Measurements from ENCODE around the gene MACROD2.

Gene MACROD2

GRCh38 chr20:14553774-14554534 is 558.6 kb downstream of the MACROD2 start:
- no peak for DNase-seq

GRCh38 chr20:14555676-14556075 is 560.4 kb downstream of the MACROD2 start:
- DNase-seq, result no peak

DNA sequence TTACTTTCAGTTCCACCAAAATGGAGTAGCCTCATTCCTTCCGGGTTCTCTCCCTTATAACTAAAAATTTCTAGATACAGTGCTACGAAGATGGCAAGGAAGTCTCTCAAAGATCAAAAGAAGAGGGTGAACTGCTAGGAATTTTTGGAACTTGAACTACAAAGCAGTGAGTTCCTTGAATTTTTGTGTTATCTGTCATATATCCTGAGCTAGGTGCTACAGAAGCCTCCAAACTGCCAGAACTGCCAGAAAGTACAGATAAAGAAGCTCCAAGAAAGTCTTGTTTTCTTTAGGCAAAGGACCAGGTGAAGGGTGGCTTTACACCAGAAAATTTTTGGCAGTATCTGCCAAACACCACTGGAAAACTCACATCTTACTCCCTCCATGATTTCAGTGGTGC is 560.9 kb downstream of the MACROD2 start:
- no peak for DNase-seq

GRCh38 chr20:14559612-14560011 is 564.3 kb downstream of the MACROD2 start:
- no peak for DNase-seq

GRCh38 chr20:14561741-14562221 is 566.5 kb downstream of the MACROD2 start:
- no peak for DNase-seq

DNA sequence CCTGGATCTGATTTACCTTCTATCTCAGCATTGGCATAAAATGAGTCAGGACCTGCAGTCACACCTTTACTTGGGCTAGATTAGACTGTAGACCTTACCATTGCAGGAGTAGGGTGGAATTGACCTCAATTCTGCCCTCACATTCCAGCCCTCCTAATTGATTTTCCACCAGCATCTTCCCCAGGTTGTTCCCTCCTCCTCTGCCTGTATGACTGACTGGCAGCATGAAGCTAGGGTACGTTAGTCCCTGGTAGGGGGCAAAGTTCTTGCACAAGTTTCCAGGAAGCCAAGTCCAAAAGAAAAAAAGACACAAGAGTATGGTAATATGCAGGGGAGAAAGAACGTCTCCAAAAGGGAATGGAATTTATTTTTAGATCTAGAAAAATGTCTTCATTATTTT is 567.7 kb downstream of the MACROD2 start:
- no peak for DNase-seq

DNA sequence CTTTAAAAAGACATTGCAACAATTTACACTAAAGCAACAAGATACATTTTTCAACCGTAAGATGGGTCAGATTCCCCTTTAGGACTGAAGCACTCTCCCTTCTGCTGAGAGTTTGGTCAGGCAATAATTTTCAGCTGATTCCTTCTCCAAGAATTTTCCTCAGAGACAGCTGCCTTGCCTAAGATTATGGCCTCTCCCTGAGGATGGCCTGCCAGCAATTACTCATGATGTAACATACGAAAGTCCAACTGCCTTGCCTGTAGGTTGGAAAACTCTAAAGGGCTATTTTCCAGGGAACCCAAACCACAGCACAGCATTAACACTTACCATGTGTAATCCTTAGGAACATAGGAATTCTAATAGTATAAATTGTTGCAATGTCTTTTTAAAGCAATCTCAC is 571.2 kb downstream of the MACROD2 start:
- DNase-seq, result no peak

DNA sequence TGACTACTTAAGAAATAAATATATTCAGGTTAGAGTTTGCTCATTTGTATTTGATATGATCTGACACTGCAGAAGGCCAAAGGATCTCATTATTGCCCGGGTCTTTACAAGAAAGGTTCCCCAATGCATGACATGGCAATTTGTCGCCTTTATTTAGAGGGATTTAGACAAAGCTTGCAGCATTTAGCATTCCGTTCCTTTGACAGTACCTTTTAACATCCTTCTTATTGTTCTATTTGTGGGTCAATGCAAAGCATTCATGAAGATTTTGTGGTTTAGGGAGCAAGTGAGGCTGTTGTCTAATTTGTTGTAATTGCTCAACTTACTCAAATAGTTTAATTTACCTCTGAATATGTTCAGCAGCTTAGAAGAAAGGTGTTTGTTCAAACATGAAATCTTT is 572.9 kb downstream of the MACROD2 start:
- DNase-seq, result no peak

DNA sequence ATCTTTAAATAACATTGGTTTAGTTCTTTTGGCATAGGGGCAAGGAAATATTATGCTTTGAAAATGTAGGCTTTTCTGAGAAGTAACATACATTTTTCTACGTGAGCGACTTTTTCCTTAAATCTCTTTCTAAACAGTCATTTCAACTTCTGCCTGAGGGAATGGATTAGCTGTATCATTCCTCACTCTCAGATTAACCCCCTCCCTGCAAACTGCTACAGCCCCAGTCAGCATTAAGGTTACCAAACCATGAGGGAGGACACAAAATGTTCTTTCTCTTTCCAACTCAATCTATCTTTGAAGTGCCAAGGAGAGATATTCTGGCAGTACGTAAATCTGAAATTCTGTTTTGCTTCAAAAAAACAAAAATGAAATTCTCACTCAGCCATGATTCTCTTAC is 573.4 kb downstream of the MACROD2 start:
- DNase-seq, result no peak

GRCh38 chr20:14569641-14570040 is 574.3 kb downstream of the MACROD2 start:
- DNase-seq, result no peak

DNA sequence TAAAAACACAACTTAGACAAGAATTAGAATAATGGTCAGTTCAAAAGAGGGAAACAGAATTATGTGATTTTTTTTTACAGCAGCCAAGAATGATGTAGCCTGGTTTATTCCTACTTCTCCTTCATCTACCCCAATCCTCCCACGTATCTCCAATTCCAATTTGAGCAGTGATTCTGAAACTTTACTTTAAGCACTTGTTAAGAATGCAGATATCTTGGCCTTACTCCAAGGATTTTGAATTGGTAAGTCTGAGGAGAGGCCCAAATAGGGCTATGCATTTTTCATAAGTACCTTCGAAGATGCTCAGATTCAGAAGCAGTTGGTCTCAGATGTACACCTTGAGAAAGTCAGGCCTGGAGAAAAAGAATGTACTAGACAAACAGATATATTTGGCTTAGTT is 575.5 kb downstream of the MACROD2 start:
- DNase-seq, result no peak

DNA sequence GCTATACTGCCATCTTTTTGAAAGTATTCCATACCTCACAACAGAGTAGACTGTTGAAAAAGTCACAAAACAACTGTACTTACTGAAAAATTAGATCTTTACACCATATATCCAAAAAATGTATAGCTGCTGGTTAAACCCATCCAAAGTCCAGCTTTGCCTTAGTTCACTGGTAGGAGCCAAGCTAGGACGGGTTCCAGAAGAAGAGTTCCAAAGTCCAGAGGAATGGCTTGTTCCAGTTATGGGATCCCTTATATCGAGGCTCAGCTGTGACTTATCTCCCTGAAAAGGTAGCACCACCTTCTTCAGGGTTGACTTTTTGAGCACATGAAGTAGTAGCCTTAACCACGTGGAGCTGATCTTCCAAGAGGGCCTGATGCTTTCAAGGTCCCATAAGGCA is 578.4 kb downstream of the MACROD2 start:
- no peak for DNase-seq

GRCh38 chr20:14576196-14576877 is 581.0 kb downstream of the MACROD2 start:
- DNase-seq, result no peak

DNA sequence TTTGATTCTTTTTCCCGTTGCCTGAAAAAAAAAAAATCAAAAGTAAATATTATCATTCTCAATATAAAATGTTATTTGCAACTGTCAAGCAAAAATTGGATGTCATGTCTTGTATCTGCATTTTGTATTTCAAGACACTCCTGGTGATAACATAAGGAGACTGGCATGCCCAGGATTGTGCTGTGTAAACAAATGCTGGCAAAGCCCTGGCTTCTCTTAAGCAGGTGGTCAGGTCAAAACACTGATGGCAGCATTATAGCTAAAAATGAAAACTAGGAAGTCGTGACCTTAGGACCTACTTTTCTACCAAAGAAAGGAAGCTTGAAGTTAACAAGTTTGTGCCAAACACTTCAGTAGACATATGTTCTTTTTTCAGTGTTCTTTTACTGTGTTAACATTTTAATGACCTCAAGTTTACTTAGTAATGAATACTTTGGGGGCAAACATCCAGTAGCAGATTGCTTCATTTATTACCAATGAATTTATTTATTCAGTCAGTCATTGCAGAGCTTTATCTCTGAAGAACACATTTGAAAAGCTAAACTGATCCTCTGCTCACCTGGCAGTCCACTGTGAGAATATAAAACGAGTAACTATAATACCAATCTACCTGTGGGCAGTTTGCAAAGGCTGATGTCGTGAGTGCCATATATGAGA is 585.2 kb downstream of the MACROD2 start:
- DNase-seq, result no peak

DNA sequence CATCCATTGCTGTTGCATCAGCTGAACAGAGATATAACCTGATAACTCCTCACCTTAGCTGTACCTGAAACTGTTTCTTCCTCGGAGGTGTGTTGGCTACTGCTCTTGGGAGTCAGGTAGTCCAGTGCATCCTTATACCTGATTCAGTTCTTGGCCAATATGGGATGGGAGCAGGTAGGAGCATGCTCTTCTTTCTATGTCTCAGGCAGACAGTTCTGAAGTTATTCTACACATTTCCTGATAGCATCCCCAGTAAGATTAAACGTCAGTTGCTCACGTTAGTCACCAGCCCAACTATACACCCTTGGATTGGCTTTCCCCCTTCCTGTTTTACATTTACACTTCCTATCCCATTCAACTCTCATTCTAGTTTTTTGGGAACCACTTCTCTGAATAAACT is 586.4 kb downstream of the MACROD2 start:
- no peak for DNase-seq

GRCh38 chr20:14582855-14583254 is 587.5 kb downstream of the MACROD2 start:
- no peak for DNase-seq

- DNase-seq, result no peak
These were observed 588.1 kb downstream of the MACROD2 start for GRCh38 chr20:14583413-14583812.

DNA sequence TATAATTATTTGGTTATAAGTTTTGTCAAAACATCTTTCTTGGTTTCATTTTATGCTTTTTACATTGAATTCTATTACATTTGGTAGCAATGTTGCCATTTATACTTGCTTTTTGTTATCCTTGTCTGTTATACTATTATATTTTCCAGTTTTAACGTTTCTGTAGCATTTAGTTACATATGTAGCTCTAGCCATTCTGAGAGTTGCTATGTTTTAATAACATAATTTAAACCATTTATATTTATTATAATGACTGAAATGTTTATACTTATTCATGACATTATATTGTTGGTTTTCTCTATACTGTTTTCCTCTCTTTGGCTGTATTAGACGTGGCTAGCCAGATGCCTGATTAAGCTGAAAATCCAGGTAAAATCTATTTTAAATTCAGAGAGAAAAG is 594.1 kb downstream of the MACROD2 start:
- no peak for DNase-seq

GRCh38 chr20:14595051-14595450 is 599.7 kb downstream of the MACROD2 start:
- no peak for DNase-seq

DNA sequence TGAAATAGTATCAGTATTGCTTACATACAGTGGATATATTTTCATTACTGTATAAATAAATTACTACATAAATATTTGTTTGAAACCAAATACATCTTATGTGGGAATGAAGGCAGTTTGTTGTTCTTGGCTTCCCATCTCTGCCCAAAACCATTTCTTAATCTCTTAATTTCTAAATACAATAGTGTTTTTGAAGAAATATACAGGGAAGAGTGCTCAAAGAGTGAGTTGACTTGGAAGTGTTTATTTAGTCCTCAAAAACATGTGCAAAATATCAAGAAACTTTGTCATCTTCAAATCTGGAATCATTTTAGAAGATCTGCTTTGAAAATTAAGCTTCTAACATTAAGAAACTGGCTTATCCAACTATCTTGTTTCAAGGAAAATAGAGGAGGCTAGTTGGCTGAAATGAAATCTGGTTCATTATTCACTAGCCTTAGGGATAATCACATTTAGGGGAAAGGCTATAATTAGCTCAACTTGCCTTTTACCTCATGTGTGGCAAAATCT is 601.9 kb downstream of the MACROD2 start:
- DNase-seq, result no peak

DNA sequence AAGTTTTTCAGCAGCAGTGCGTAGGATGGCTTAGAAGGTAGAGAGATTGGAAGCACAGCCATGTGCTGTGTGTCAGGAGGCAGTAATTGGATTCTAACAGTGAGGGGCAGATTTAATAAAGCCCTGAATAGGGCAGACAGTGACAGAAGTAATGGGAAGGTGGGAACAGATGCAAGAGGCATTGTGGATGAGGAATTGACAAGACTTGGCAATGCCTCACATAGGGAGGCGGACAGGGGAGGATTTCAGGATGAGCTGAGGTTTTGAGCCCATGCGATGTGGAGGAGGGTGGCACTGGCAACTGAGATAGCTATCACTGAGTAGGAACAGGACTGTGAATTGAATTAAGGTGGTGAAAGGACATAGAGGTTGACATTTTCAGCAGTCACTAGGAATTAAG is 604.3 kb downstream of the MACROD2 start:
- no peak for DNase-seq

GRCh38 chr20:14600527-14600926 is 605.2 kb downstream of the MACROD2 start:
- no peak for DNase-seq

GRCh38 chr20:14604143-14604542 is 608.8 kb downstream of the MACROD2 start:
- no peak for DNase-seq

Data from activated effector memory CD4-positive, alpha-beta T cell treated with anti-CD3 and anti-CD28 coated beads, Interleukin-2, amount 50 U/mL, for 16 hours (primary cell).